IMR-90 (cell line): Measurements from ENCODE around the gene PGC. TPM values are rescaled to one million over a fixed set of nuclear protein-coding genes. Genes with fewer than 3 reads are reported as not detected.

Source experiments
- ATAC-seq: fragments of 200-7000 bp; cut with Tn5 transposase; 2 replicates; pipeline ENCODE4 v1.9.1; 2020; ENCODE audit warnings: low read depth, mild to moderate bottlenecking, moderate library complexity
- BruUV-seq: library from RNA; stranded (reverse); fragments of 400-500 nt; replicated peaks from 2 replicates; lab custom pipeline; 2021; lab: Mats Ljungman, UMichigan
- CTCF ChIA-PET: fragments of 300-600 bp; formaldehyde crosslinking; extraction: SDS; loops from one replicate; lab custom pipeline; 2021; ENCODE audit warnings: antibody characterized with exemption; lab: Yijun Ruan, JAX
- POLR2A ChIA-PET: fragments of 300-600 bp; sonication (Branson Sonifier 250); formaldehyde crosslinking; loops from one replicate; lab custom pipeline; 2022; ENCODE audit warnings: antibody characterized with exemption; ENCODE audit not compliant: unreplicated experiment; lab: Charles Lee
- DNase-seq: peaks from one replicate; pipeline ENCODE4 v3.0.0; 2013
- H2AFZ ChIP-seq: replicated peaks from 2 replicates; pipeline ENCODE3; 2013; ENCODE audit warnings: low read length, mild to moderate bottlenecking; ENCODE audit not compliant: poor library complexity
- H2AK5ac ChIP-seq: 2 replicates; pipeline ENCODE4 v1.6.1; 2013; ENCODE audit warnings: low read depth, low read length, inconsistent platforms
- H2AK9ac ChIP-seq: replicated peaks from 2 replicates; pipeline ENCODE3; 2013; ENCODE audit warnings: mild to moderate bottlenecking, low read depth, low read length, moderate library complexity; ENCODE audit not compliant: poor library complexity
- H2BK120ac ChIP-seq: 2 replicates; pipeline ENCODE4 v1.6.1; 2013; ENCODE audit warnings: low read depth, low read length, inconsistent platforms
- H2BK15ac ChIP-seq: 3 replicates; pipeline ENCODE4 v1.6.1; 2013; ENCODE audit warnings: low read depth, low read length, inconsistent platforms
- H2BK20ac ChIP-seq: 2 replicates; pipeline ENCODE4 v1.6.1; 2013; ENCODE audit warnings: low read depth, mild to moderate bottlenecking, inconsistent platforms, low read length, moderate library complexity
- H2BK5ac ChIP-seq: 2 replicates; pipeline ENCODE4 v1.6.1; 2013; ENCODE audit warnings: mild to moderate bottlenecking, low read depth, low read length, inconsistent platforms; ENCODE audit not compliant: poor library complexity, severe bottlenecking
- H3K14ac ChIP-seq: replicated peaks from 2 replicates; pipeline ENCODE4 v1.6.1; 2013; ENCODE audit warnings: low read depth, low read length, inconsistent platforms
- H3K18ac ChIP-seq: 2 replicates; pipeline ENCODE4 v1.6.1; 2013; ENCODE audit warnings: low read depth, low read length, control low read depth
- H3K23ac ChIP-seq: 2 replicates; pipeline ENCODE4 v1.6.1; 2013; ENCODE audit warnings: low read depth, low read length, inconsistent platforms
- H3K27ac ChIP-seq: 2 replicates; pipeline ENCODE4 v1.5.1; 2013; ENCODE audit warnings: mild to moderate bottlenecking, control low read depth, low read length; ENCODE audit not compliant: insufficient read depth
- H3K27me3 ChIP-seq: 2 replicates; pipeline ENCODE4 v1.6.1; 2013; ENCODE audit warnings: low read length; ENCODE audit not compliant: control insufficient read depth, insufficient read depth
- H3K36me3 ChIP-seq: 2 replicates; pipeline ENCODE4 v1.6.1; 2013; ENCODE audit warnings: low read length, mixed read lengths; ENCODE audit not compliant: control insufficient read depth, insufficient read depth
- H3K4ac ChIP-seq: 2 replicates; pipeline ENCODE4 v1.6.1; 2013; ENCODE audit warnings: low read depth, low read length, inconsistent platforms
- H3K4me1 ChIP-seq: 2 replicates; pipeline ENCODE4 v1.6.1; 2013; ENCODE audit warnings: low read length, mixed read lengths; ENCODE audit not compliant: control insufficient read depth, insufficient read depth
- H3K4me2 ChIP-seq: 2 replicates; pipeline ENCODE4 v1.6.1; 2013; ENCODE audit warnings: low read depth, mild to moderate bottlenecking, control low read depth, low read length, moderate library complexity
- H3K4me3 ChIP-seq: 2 replicates; pipeline ENCODE4 v1.5.1; 2013; ENCODE audit warnings: low read depth, mild to moderate bottlenecking, control low read depth, low read length, moderate library complexity; ENCODE audit not compliant: insufficient read depth
- H3K56ac ChIP-seq: 2 replicates; pipeline ENCODE4 v1.6.1; 2013; ENCODE audit warnings: low read length, inconsistent platforms; ENCODE audit not compliant: insufficient read depth; ENCODE audit errors: extremely low read depth
- H3K79me1 ChIP-seq, 2 experiments: 2 replicates each; pipeline ENCODE4 v1.6.1; 2013; ENCODE audit warnings: low read length in 2 of 2, inconsistent platforms in 1 of 2, low read depth in 1 of 2
- H3K9ac ChIP-seq: 2 replicates; pipeline ENCODE4 v1.6.1; 2013; ENCODE audit warnings: low read depth, low read length, control low read depth
- H3K9me1 ChIP-seq: 2 replicates; pipeline ENCODE4 v1.6.1; 2013; ENCODE audit warnings: low read length, inconsistent platforms; ENCODE audit not compliant: insufficient read depth
- H3K9me3 ChIP-seq: 2 replicates; pipeline ENCODE4 v1.6.1; 2013; ENCODE audit warnings: low read length; ENCODE audit not compliant: control insufficient read depth, insufficient read depth
- H4K20me1 ChIP-seq: 2 replicates; pipeline ENCODE4 v1.6.1; 2013; ENCODE audit warnings: low read length, inconsistent platforms; ENCODE audit not compliant: insufficient read depth
- H4K5ac ChIP-seq: 2 replicates; pipeline ENCODE4 v1.6.1; 2013; ENCODE audit warnings: mild to moderate bottlenecking, low read depth, low read length, control low read depth
- H4K8ac ChIP-seq, 2 experiments: 2 replicates each; pipeline ENCODE4 v1.6.1; 2013; ENCODE audit warnings: low read depth in 2 of 2, low read length in 2 of 2, control low read depth in 1 of 2, inconsistent platforms in 1 of 2
- H4K91ac ChIP-seq: 2 replicates; pipeline ENCODE4 v1.6.1; 2013; ENCODE audit warnings: low read depth, low read length, inconsistent platforms; ENCODE audit not compliant: insufficient read depth
- BHLHE40 ChIP-seq: fragments of 150-350 bp; IDR thresholded peaks from 2 replicates; pipeline ENCODE4 v1.6.1; 2016; ENCODE audit warnings: mild to moderate bottlenecking, low read depth, low read length
- CHD1 ChIP-seq: IDR thresholded peaks from 2 replicates; pipeline ENCODE4 v1.6.1; 2012; ENCODE audit warnings: low read depth, low read length, improper control_type of control experiment
- MXI1 ChIP-seq: IDR thresholded peaks from 2 replicates; pipeline ENCODE4 v1.6.1; 2012; ENCODE audit warnings: low read depth, mild to moderate bottlenecking, low read length, moderate library complexity, borderline replicate concordance
- NFE2L2 ChIP-seq: fragments of 150-350 bp; IDR thresholded peaks from 2 replicates; pipeline ENCODE4 v1.6.1; 2016; ENCODE audit warnings: low read depth, mild to moderate bottlenecking, low read length
- POLR2A ChIP-seq: IDR thresholded peaks from 2 replicates; pipeline ENCODE4 v1.6.1; 2012; ENCODE audit warnings: mild to moderate bottlenecking, low read depth, low read length
- RAD21 ChIP-seq: IDR thresholded peaks from 2 replicates; pipeline ENCODE4 v1.6.1; 2012; ENCODE audit warnings: low read length, improper control_type of control experiment
- RFX5 ChIP-seq: IDR thresholded peaks from 2 replicates; pipeline ENCODE4 v1.8.0; 2012; ENCODE audit warnings: low read depth, mild to moderate bottlenecking, low read length, moderate library complexity
- SMC3 ChIP-seq: fragments of 150-350 bp; IDR thresholded peaks from 2 replicates; pipeline ENCODE4 v1.6.1; 2016; ENCODE audit warnings: low read depth, mild to moderate bottlenecking, antibody characterized with exemption, low read length, moderate library complexity
- WGBS, 2 experiments: methylation state at CpG; one replicate each; pipeline versions ENCODE4 v1.1.5 to v1.1.7; 2013; ENCODE audit warnings: missing lambda C conversion rate in 2 of 2; ENCODE audit not compliant: insufficient read length in 1 of 2; ENCODE audit errors: extremely low coverage in 2 of 2; 5-methylcytosine and 5-hydroxymethylcytosine counted together
- dilution Hi-C: fragments of 300-500 bp; cut with HindIII; formaldehyde crosslinking; loops from one replicate; pipeline ENCODE4 v1.14.3; 2018; ENCODE audit warnings: low sequenced_read_pairs; ENCODE audit not compliant: unreplicated experiment
- in situ Hi-C: fragments of 300-500 bp; cut with MboI; formaldehyde crosslinking; loops from 3 replicates; pipeline ENCODE4 v1.14.3; 2019; ENCODE audit warnings: low sequenced_read_pairs, inconsistent platforms, mixed read lengths
- intact Hi-C: fragments of 100-400 bp; cut with micrococcal nuclease; formaldehyde crosslinking; loops from 2 replicates; pipeline ENCODE4 v1.10.0; 2022
- polyA plus RNA-seq, 3 experiments: library from polyadenylated mRNA; depleted of rRNA; stranded (reverse); fragments of >200 nt; gene quantifications; 2 replicates each; pipeline ENCODE4 v1.2.3, GENCODE V29; 2012; ENCODE audit warnings: low replicate concordance in 1 of 3
- total RNA-seq: library from RNA; depleted of rRNA; stranded (reverse); fragments of >200 nt; gene quantifications from 2 replicates; pipeline ENCODE4 v1.2.3, GENCODE V29; 2012
- TF ChIP-seq, protein P1 (sequence below): fragments of 150-350 bp; IDR thresholded peaks from 2 replicates; pipeline ENCODE4 v1.6.1; 2017; ENCODE audit warnings: mild to moderate bottlenecking, antibody characterized with exemption, low read length, low read depth
- TF ChIP-seq, protein P2 (sequence below): fragments of 150-350 bp; IDR thresholded peaks from 2 replicates; pipeline ENCODE4 v1.6.1; 2016; ENCODE audit warnings: low read depth, mild to moderate bottlenecking, low read length, moderate library complexity, borderline replicate concordance
- TF ChIP-seq, protein P3 (sequence below): conservative IDR thresholded peaks from 2 replicates; pipeline ENCODE4 v1.5.1; 2012; ENCODE audit warnings: mild to moderate bottlenecking, low read depth, low read length, improper control_type of control experiment

Gene PGC
- total and polyA plus RNA-seq, 2 of the 4 experiments (the other 2 are of a cell fraction), result not detected

DNA sequence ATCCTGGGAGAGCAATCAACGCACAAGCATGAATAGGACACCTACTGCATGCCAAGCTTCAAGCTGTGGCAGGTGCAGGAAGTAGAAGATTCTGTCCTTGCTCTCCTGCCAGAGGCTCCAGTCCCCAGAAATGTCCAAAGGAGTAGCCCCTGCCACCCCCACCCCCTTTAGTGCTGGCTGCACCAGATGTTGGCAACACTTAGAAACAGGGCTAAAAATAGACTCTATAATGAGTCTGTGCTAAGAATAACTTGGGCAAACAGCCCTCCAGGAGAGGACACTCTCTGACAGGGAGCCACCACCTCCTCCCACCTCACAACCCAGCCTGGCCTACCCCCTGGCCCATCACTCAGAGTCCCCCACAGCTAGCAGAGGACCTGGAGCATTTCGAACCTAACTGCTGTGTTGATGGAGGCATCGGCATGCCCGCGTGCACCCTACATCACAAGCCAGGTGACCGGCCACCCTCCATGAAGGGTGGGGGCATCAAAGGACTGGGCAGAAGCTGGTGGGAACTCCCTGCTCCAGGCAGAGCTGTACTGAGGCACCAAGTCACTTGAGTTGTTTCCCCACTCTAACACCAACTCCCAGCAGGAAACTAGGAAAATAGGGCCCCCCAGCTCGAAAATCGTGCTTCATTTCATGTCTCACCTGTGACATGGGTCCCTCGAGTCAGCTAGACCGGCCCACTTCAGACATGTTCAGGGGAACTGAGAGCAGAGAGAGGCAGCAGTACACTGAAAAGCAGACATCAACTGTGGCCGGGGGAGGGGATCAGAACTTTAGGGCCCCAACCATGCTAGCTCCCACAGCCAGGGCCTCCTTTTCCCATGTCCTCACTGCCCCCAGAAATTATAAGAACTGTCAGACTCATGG lies 30.4 kb downstream of the PGC start (continued):
- TF ChIP-seq, protein P1, sequence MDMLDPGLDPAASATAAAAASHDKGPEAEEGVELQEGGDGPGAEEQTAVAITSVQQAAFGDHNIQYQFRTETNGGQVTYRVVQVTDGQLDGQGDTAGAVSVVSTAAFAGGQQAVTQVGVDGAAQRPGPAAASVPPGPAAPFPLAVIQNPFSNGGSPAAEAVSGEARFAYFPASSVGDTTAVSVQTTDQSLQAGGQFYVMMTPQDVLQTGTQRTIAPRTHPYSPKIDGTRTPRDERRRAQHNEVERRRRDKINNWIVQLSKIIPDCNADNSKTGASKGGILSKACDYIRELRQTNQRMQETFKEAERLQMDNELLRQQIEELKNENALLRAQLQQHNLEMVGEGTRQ, result no peak

DNA sequence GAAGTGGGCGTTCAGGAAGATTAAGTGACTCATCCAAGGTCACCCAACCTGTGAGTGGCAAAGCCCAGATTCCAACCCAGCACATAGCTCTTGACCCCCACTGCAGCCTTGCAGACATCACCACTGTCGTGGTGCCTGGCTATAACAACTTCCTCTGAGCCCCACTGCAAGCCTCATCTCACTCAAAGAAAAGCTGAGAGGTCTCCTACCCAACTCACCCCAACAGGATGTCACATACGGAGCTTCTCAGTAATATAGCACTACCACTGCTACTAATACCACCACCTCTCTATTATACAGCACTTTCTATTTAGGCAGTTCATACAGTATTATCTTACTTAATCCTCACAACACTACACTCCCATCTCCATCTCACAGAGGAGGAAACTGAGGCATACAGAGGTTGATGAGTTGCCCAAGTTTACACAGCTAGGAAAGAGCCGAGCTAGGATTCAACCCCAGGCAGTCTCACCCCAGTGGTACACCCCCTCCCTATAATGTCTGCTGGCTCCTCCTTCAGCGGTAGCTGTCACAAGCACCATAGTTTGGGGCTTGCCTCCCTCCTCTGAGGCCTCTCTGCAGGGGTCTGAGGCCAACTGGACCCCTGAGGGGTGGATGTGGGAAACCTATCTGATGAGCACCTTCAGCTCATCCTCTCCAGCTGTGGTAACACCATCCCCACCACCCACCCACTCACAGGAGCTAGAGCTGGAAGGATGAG lies 31.2 kb downstream of the PGC start:
- in situ Hi-C loops, result no loop called here
- Histone ChIP-seq H4K8ac (no peak overlapping the region), H3K4me1 (peaks cover 23% of the 10 kb centered on the region), H3K4ac (no peak overlapping the region), H4K20me1 (peaks cover 8% of the 10 kb centered on the region; the same call in 1 of the 2 replicates), H4K5ac (no peak overlapping the region), H3K18ac (no peak overlapping the region), H3K9ac (no peak overlapping the region), H2AK5ac (no peak overlapping the region), H2BK5ac (no peak overlapping the region), H3K27me3 (no peaks in the 10 kb centered on the region), H3K9me3 (no peaks in the 10 kb centered on the region), H2AFZ (no peak overlapping the region), H4K91ac (no peak overlapping the region), H2BK120ac (no peak overlapping the region), H3K27ac (no peak overlapping the region), H3K36me3 (no peaks in the 10 kb centered on the region), H3K23ac (no peak overlapping the region), H3K4me3 (no peak overlapping the region), H3K14ac (no peak overlapping the region), H3K79me1 (peaks cover 0 to 5% of the 10 kb centered on the region in 2 experiments; a peak in 2 of 4 replicates), H2AK9ac (peak overlapping the region; percentile 46), H3K9me1 (peaks cover 11% of the 10 kb centered on the region), H2BK20ac (no peak overlapping the region), H3K4me2 (no peak overlapping the region), H2BK15ac (no peak overlapping the region), H3K56ac (no peak overlapping the region)
- dilution Hi-C loops, result no loop called here
- DNase-seq, result no peak
- ChIA-PET CTCF (interaction anchor here (1.1 kb wide), 1 partner anchor 9 kb away, joined by 3 read pairs; no protein-coding TSS in a partner anchor), POLR2A (no interaction called here)
- TF ChIP-seq NFE2L2, result no peak
- no peak for TF ChIP-seq POLR2A
- TF ChIP-seq, protein P2, sequence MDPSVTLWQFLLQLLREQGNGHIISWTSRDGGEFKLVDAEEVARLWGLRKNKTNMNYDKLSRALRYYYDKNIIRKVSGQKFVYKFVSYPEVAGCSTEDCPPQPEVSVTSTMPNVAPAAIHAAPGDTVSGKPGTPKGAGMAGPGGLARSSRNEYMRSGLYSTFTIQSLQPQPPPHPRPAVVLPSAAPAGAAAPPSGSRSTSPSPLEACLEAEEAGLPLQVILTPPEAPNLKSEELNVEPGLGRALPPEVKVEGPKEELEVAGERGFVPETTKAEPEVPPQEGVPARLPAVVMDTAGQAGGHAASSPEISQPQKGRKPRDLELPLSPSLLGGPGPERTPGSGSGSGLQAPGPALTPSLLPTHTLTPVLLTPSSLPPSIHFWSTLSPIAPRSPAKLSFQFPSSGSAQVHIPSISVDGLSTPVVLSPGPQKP, result no peak
- TF ChIP-seq RAD21, result no peak
- no peak for TF ChIP-seq BHLHE40
- TF ChIP-seq, protein P3, sequence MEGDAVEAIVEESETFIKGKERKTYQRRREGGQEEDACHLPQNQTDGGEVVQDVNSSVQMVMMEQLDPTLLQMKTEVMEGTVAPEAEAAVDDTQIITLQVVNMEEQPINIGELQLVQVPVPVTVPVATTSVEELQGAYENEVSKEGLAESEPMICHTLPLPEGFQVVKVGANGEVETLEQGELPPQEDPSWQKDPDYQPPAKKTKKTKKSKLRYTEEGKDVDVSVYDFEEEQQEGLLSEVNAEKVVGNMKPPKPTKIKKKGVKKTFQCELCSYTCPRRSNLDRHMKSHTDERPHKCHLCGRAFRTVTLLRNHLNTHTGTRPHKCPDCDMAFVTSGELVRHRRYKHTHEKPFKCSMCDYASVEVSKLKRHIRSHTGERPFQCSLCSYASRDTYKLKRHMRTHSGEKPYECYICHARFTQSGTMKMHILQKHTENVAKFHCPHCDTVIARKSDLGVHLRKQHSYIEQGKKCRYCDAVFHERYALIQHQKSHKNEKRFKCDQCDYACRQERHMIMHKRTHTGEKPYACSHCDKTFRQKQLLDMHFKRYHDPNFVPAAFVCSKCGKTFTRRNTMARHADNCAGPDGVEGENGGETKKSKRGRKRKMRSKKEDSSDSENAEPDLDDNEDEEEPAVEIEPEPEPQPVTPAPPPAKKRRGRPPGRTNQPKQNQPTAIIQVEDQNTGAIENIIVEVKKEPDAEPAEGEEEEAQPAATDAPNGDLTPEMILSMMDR, result no peak
- TF ChIP-seq MXI1, result no peak
- TF ChIP-seq SMC3, result no peak
- no peak for TF ChIP-seq RFX5
- TF ChIP-seq CHD1, result no peak
- intact Hi-C loops, result no loop called here
- no CpG with 5 or more reads among the region's 5 CpGs for WGBS, 2 experiments
- no peak for ATAC-seq
- no TSS peak for BruUV-seq
